Bronchial epithelial cell (primary cell): ENCODE results near the gene CAPN8. TPM values are rescaled to one million over a fixed set of nuclear protein-coding genes. Genes with fewer than 3 reads are reported as not detected.

Experiments used
- DNase-seq: peaks from one replicate; pipeline ENCODE4 v3.0.0-alpha.2; 2010; ENCODE audit warnings: low read depth
- FAIRE-seq: peaks from 2 replicates; lab custom pipeline; 2011; peaks lifted over from hg19 to GRCh38; lab: Jason Lieb, UNC
- H3K27me3 ChIP-seq: 2 replicates; pipeline ENCODE4 v1.5.1; 2011; ENCODE audit warnings: low read length; ENCODE audit not compliant: control insufficient read depth, insufficient read depth
- H3K36me3 ChIP-seq: 2 replicates; pipeline ENCODE4 v1.5.1; 2011; ENCODE audit warnings: low read length; ENCODE audit not compliant: control insufficient read depth, insufficient read depth
- H3K4me3 ChIP-seq: 2 replicates; pipeline ENCODE4 v1.5.1; 2011; ENCODE audit warnings: mild to moderate bottlenecking, low read depth, low read length, control low read depth
- total RNA-seq: library from RNA; depleted of rRNA; stranded (reverse); fragments of >200 nt; gene quantifications from 2 replicates; pipeline ENCODE4 v1.2.1, GENCODE V29; 2014
- TF ChIP-seq, protein P1 (sequence below): IDR thresholded peaks from 2 replicates; pipeline ENCODE4 v1.5.1; 2011; ENCODE audit warnings: mild to moderate bottlenecking, moderate library complexity, low read length, control low read depth, inconsistent platforms; ENCODE audit not compliant: insufficient read depth, severe bottlenecking

The CAPN8 gene
- total RNA-seq, 1 donor from 2014 or later, result under 0.01 TPM

DNA sequence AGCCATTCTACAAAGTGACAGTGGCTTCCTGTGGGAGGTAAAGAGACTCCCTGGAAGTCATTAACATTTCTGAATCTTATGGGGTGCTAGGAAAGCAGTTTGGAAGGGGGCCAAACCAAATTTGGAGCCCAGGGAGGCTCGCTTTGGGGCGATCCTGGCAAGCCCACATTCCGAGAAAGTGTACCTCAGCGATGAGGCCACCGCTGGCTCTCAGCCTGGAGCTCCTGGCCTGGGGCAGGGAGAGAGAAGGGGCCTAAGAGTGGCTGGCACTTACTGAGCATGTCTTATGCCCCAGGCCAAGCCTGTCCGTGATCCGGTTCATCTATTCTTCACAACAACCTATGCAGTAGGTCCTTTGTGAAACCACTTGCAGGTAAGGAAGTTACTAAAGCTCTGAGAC, 173.5 kb downstream of the CAPN8 start:
- DNase-seq, result peak; percentile 63

More for the DNA sequence above, 173.5 kb downstream of the CAPN8 start:
- FAIRE-seq, result peak; percentile 23
- TF ChIP-seq, protein P1, sequence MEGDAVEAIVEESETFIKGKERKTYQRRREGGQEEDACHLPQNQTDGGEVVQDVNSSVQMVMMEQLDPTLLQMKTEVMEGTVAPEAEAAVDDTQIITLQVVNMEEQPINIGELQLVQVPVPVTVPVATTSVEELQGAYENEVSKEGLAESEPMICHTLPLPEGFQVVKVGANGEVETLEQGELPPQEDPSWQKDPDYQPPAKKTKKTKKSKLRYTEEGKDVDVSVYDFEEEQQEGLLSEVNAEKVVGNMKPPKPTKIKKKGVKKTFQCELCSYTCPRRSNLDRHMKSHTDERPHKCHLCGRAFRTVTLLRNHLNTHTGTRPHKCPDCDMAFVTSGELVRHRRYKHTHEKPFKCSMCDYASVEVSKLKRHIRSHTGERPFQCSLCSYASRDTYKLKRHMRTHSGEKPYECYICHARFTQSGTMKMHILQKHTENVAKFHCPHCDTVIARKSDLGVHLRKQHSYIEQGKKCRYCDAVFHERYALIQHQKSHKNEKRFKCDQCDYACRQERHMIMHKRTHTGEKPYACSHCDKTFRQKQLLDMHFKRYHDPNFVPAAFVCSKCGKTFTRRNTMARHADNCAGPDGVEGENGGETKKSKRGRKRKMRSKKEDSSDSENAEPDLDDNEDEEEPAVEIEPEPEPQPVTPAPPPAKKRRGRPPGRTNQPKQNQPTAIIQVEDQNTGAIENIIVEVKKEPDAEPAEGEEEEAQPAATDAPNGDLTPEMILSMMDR, result no peak
- peaks cover 3% of the 10 kb centered on the region for H3K27me3 ChIP-seq
- H3K36me3 ChIP-seq, result no peaks in the 10 kb centered on the region
- no peak overlapping the region for H3K4me3 ChIP-seq

Other genes with a start within 250 kb of the CAPN8 start
- 353 and 526 TPM in 2 replicates for gene CAPN2, start 46.8 kb upstream of the CAPN8 start, total RNA-seq
- gene TP53BP2, start 180.2 kb upstream of the CAPN8 start, total RNA-seq, result 19.8 and 22.6 TPM in 2 replicates